ENCODE results near the gene GTF2F2.

Gene GTF2F2

DNA sequence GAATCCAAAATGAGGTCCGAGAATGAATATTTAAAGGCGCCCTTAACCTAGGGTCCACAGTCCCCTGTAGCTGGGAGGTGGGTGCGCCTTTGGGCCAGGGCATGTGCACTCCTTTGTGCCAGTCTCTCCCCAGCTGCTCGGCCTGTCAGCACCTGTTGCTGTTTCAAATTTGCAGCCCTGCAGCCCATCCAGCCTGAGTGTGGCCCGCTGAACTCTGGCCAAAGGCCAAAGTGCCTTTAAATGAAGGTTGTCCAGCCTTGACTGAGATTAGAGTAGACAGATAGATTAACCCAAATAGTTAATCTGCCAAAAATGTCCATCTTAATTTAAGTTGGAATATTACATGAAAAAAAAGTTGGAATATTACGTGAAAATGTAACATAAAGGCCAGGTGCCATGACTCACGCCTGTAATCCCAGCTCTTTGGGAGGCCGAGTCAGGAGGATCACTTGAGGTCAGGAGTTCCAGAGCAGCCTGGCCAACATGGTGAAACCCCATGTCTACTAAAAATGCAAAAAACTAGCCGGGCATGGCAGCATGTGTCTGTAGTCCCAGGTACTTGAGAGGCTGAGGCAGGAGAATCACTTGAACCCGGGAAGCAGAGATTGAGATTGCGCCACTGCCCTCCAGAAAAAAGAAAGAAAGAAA is 195.3 kb downstream of the GTF2F2 start:
- Histone ChIP-seq H3K9me3 (ENCODE audit: insufficient read depth, low read length) (no peaks in the 10 kb centered on the region), H3K36me3 (replicated peaks; ENCODE audit: low read depth, low read length) (no peaks in the 10 kb centered on the region), H3K4me2 (ENCODE audit: low read length) (peak overlapping the region; percentile 87), H2AFZ (ENCODE audit: low read depth, low read length) (peak overlapping the region; percentile 97), H3K4me1 (ENCODE audit: low read length) (peaks cover 31% of the 10 kb centered on the region), H4K20me1 (ENCODE audit: insufficient read depth, low read length) (no peaks in the 10 kb centered on the region), H3K27me3 (ENCODE audit: low read depth, low read length) (peaks cover 6% of the 10 kb centered on the region; the same call in 1 of the 2 replicates), H3K9ac (ENCODE audit: low read length) (peak overlapping the region; percentile 54; the same call in 1 of the 2 replicates), H3K27ac (ENCODE audit: low read length) (0 out of 2 replicates have a peak overlapping the region, but pooled peaks have one; percentile 29), H3K79me2 (ENCODE audit: low read length) (no peaks in the 10 kb centered on the region), H3K4me3 (ENCODE audit: low read length) (peak overlapping the region; percentile 64; the same call in 1 of the 2 replicates)
- no peak for TF ChIP-seq EZH2phosphoT487 (IDR thresholded peaks at IDR 0.05; ENCODE audit: low read depth)
- TF ChIP-seq, protein P1, sequence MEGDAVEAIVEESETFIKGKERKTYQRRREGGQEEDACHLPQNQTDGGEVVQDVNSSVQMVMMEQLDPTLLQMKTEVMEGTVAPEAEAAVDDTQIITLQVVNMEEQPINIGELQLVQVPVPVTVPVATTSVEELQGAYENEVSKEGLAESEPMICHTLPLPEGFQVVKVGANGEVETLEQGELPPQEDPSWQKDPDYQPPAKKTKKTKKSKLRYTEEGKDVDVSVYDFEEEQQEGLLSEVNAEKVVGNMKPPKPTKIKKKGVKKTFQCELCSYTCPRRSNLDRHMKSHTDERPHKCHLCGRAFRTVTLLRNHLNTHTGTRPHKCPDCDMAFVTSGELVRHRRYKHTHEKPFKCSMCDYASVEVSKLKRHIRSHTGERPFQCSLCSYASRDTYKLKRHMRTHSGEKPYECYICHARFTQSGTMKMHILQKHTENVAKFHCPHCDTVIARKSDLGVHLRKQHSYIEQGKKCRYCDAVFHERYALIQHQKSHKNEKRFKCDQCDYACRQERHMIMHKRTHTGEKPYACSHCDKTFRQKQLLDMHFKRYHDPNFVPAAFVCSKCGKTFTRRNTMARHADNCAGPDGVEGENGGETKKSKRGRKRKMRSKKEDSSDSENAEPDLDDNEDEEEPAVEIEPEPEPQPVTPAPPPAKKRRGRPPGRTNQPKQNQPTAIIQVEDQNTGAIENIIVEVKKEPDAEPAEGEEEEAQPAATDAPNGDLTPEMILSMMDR (IDR thresholded peaks at IDR 0.05; ENCODE audit: low read depth, low read length), result no peak

DNA sequence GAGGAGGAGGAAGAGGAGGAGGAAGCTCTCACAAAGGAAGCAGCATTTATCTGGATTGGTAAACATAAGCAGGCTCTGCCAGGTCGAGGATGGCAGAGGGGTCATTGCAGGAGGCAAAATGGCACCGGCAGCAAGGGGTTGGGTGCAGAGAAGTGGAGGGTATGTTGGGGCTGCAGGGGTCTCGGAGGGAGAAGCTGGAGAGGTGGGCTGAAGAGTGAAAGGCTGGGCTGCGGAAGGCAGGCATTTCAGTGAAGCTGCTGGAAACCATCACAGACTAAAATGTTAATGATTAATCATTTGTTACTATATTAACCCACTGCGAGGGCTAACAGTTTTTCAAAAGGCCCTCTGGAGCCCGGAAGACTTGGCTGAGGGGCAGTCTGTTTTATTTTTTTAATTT is 196.0 kb downstream of the GTF2F2 start:
- Histone ChIP-seq H3K36me3 (replicated peaks; ENCODE audit: low read depth, low read length) (no peaks in the 10 kb centered on the region), H3K27ac (ENCODE audit: low read length) (peak overlapping the region; percentile 29; the same call in 1 of the 2 replicates), H4K20me1 (ENCODE audit: insufficient read depth, low read length) (no peaks in the 10 kb centered on the region), H3K9ac (ENCODE audit: low read length) (peak overlapping the region; percentile 54), H3K9me3 (ENCODE audit: insufficient read depth, low read length) (no peaks in the 10 kb centered on the region), H3K4me1 (ENCODE audit: low read length) (peaks cover 27% of the 10 kb centered on the region), H3K79me2 (ENCODE audit: low read length) (no peaks in the 10 kb centered on the region), H3K4me2 (ENCODE audit: low read length) (peak overlapping the region; percentile 87), H3K27me3 (ENCODE audit: low read depth, low read length) (0 out of 2 replicates have a peak, but pooled peaks cover 3% of the 10 kb centered on the region), H2AFZ (ENCODE audit: low read depth, low read length) (peak overlapping the region; percentile 97), H3K4me3 (ENCODE audit: low read length) (peak overlapping the region; percentile 64)
- TF ChIP-seq, protein P1 (IDR thresholded peaks at IDR 0.05; ENCODE audit: low read depth, low read length), result no peak
- TF ChIP-seq EZH2phosphoT487 (IDR thresholded peaks at IDR 0.05; ENCODE audit: low read depth), result no peak

DNA sequence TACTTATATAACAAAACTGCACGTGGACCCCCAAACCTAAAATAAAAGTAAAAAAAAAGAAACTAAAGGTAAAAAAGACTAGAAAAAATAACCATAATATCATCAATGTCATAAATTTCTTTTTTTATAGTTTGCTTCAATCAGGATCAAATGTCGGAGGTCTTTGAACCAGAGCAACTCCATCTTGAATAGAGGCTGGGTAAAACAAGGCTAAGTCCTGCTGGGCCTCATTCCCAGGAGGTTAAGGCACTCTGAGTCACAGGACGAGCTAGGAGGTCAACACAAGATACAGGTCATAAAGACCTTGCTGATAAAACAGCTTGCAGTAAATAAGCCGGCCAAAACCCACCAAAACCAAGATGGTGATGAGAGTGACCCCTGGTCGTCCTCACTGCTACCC is 196.7 kb downstream of the GTF2F2 start:
- Histone ChIP-seq H3K4me2 (ENCODE audit: low read length) (no peak overlapping the region), H3K9ac (ENCODE audit: low read length) (no peak overlapping the region), H2AFZ (ENCODE audit: low read depth, low read length) (no peak overlapping the region), H3K36me3 (replicated peaks; ENCODE audit: low read depth, low read length) (no peaks in the 10 kb centered on the region), H3K27me3 (ENCODE audit: low read depth, low read length) (no peaks in the 10 kb centered on the region), H4K20me1 (ENCODE audit: insufficient read depth, low read length) (no peaks in the 10 kb centered on the region), H3K9me3 (ENCODE audit: insufficient read depth, low read length) (no peaks in the 10 kb centered on the region), H3K79me2 (ENCODE audit: low read length) (no peaks in the 10 kb centered on the region), H3K4me1 (ENCODE audit: low read length) (peaks cover 21% of the 10 kb centered on the region), H3K4me3 (ENCODE audit: low read length) (no peak overlapping the region), H3K27ac (ENCODE audit: low read length) (no peak overlapping the region)
- no peak for TF ChIP-seq EZH2phosphoT487 (IDR thresholded peaks at IDR 0.05; ENCODE audit: low read depth)
- TF ChIP-seq, protein P1 (IDR thresholded peaks at IDR 0.05; ENCODE audit: low read depth, low read length), result no peak

DNA sequence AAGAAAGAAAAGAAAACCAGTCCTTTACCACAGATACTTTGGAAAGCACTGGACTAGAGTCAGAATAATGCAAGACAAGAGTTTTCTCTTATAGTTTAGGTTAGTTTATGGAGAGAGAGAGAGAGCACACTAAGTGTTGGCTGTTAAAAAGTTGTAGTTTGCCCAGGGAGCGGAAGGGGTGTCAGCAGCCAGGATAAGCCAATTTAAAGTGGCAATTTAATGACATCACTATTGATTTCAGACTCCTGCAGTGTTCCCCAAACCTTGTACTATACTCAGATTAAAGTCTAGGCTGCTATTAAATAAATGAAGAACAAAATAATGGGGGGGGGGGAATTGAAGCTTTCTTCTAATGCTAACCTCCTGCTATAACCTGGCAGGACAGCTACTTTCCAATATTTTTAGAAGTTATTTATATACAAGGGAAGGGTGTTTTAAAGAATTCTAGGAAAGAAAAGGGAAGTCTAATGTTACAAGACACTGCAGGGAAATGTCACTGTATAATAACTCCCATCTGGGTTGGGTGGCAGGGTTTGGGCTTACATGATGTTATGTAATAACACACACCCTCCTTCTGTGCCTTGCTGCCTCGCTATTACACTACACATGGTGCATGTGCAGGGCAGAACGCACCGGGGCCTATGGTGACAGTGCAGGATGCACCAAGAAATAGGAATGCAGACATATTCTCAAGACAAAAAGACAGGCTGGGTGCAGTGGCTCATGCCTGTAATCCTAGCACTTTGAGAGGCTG is 200.7 kb downstream of the GTF2F2 start:
- TF ChIP-seq EZH2phosphoT487 (IDR thresholded peaks at IDR 0.05; ENCODE audit: low read depth), result no peak
- TF ChIP-seq, protein P1 (IDR thresholded peaks at IDR 0.05; ENCODE audit: low read depth, low read length), result no peak
- Histone ChIP-seq H3K27me3 (ENCODE audit: low read depth, low read length) (no peaks in the 10 kb centered on the region), H3K4me2 (ENCODE audit: low read length) (no peak overlapping the region), H3K9ac (ENCODE audit: low read length) (no peak overlapping the region), H4K20me1 (ENCODE audit: insufficient read depth, low read length) (no peaks in the 10 kb centered on the region), H3K36me3 (replicated peaks; ENCODE audit: low read depth, low read length) (no peaks in the 10 kb centered on the region), H2AFZ (ENCODE audit: low read depth, low read length) (no peak overlapping the region), H3K27ac (ENCODE audit: low read length) (no peak overlapping the region), H3K4me1 (ENCODE audit: low read length) (peaks cover 15% of the 10 kb centered on the region), H3K4me3 (ENCODE audit: low read length) (no peak overlapping the region), H3K9me3 (ENCODE audit: insufficient read depth, low read length) (no peaks in the 10 kb centered on the region), H3K79me2 (ENCODE audit: low read length) (no peaks in the 10 kb centered on the region)
